H1 (cell line): ENCODE data around the gene CRY1. TPM values are rescaled to one million over a fixed set of nuclear protein-coding genes. Genes with fewer than 3 reads are reported as not detected.

ENCODE experiments used
- CTCF ChIA-PET: fragments of 300-600 bp; sonication (Branson Sonifier 250); formaldehyde crosslinking; loops from one replicate; lab custom pipeline; 2021; ENCODE audit not compliant: partially characterized antibody; lab: Charles Lee
- POLR2A ChIA-PET: fragments of 300-600 bp; sonication (Branson Sonifier 250); formaldehyde crosslinking; loops from one replicate; lab custom pipeline; 2021; ENCODE audit warnings: inconsistent platforms; ENCODE audit not compliant: partially characterized antibody; lab: Charles Lee
- DNase-seq, 2 experiments: peaks; one replicate each; pipeline versions ENCODE4 v3.0.0 to v3.0.0-alpha.2; 2010 to 2022; ENCODE audit warnings: low spot score in 2 of 2, low read depth in 1 of 2, mixed read lengths in 1 of 2
- FAIRE-seq: peaks from 2 replicates; lab custom pipeline; 2011; peaks lifted over from hg19 to GRCh38; lab: Jason Lieb, UNC
- H2AFZ ChIP-seq: 2 replicates; pipeline ENCODE4 v1.8.1; 2012; ENCODE audit warnings: low read length, inconsistent platforms
- H2AK5ac ChIP-seq: 2 replicates; pipeline ENCODE4 v1.6.1; 2013; ENCODE audit warnings: low read depth, low read length
- H2BK120ac ChIP-seq: replicated peaks from 2 replicates; pipeline ENCODE3; 2013; ENCODE audit warnings: low read depth, low read length, inconsistent platforms
- H2BK12ac ChIP-seq: 2 replicates; pipeline ENCODE4 v1.6.1; 2013; ENCODE audit warnings: low read depth, low read length
- H2BK15ac ChIP-seq: 2 replicates; pipeline ENCODE4 v1.6.1; 2013; ENCODE audit warnings: low read length
- H2BK20ac ChIP-seq: 2 replicates; pipeline ENCODE4 v1.6.1; 2013; ENCODE audit warnings: low read length
- H2BK5ac ChIP-seq: 2 replicates; pipeline ENCODE4 v1.6.1; 2013; ENCODE audit warnings: low read depth, low read length
- H3K14ac ChIP-seq: 2 replicates; pipeline ENCODE4 v1.6.1; 2013; ENCODE audit warnings: inconsistent platforms; ENCODE audit not compliant: insufficient read length
- H3K18ac ChIP-seq: 2 replicates; pipeline ENCODE4 v1.6.1; 2013; ENCODE audit warnings: low read length; ENCODE audit errors: extremely low read depth
- H3K23ac ChIP-seq: 2 replicates; pipeline ENCODE4 v1.6.1; 2013; ENCODE audit warnings: inconsistent platforms; ENCODE audit not compliant: insufficient read length
- H3K23me2 ChIP-seq: 2 replicates; pipeline ENCODE4 v1.6.1; 2013; ENCODE audit warnings: low read depth, low read length
- H3K27ac ChIP-seq: 2 replicates; pipeline ENCODE4 v1.6.1; 2011; ENCODE audit warnings: low read depth, low read length, inconsistent platforms
- H3K27me3 ChIP-seq, 4 experiments: replicated peaks in 1 of 4; 1 replicate in 1 of 4; 2 replicates in 3 of 4; pipeline versions ENCODE4 v1.6.1 to v1.8.1; 2011 to 2013; ENCODE audit warnings: low read length in 3 of 4, mild to moderate bottlenecking in 3 of 4, inconsistent platforms in 2 of 4, mixed read lengths in 2 of 4, moderate library complexity in 1 of 4; ENCODE audit not compliant: control insufficient read depth in 3 of 4, insufficient read depth in 3 of 4; ENCODE audit errors: extremely low read depth in 1 of 4
- H3K36me3 ChIP-seq, 4 experiments: 2 replicates each; pipeline versions ENCODE4 v1.6.1 to v1.8.1; 2011 to 2013; ENCODE audit warnings: mild to moderate bottlenecking in 4 of 4, low read length in 3 of 4, moderate library complexity in 2 of 4, control low read depth in 1 of 4, inconsistent platforms in 1 of 4; ENCODE audit not compliant: insufficient read depth in 4 of 4, control insufficient read depth in 2 of 4
- H3K4ac ChIP-seq: replicated peaks from 2 replicates; pipeline ENCODE3; 2013; ENCODE audit warnings: low read length, low read depth, mixed read lengths, inconsistent platforms; ENCODE audit not compliant: insufficient read length
- H3K4me1 ChIP-seq, 4 experiments: replicated peaks in 1 of 4; 1 replicate in 1 of 4; 2 replicates in 3 of 4; pipeline versions ENCODE4 v1.6.1 to v1.8.1; 2011 to 2013; ENCODE audit warnings: low read length in 3 of 4, inconsistent platforms in 2 of 4, mixed read lengths in 1 of 4; ENCODE audit not compliant: insufficient read depth in 4 of 4, control insufficient read depth in 3 of 4
- H3K4me2 ChIP-seq, 2 experiments: 2 replicates each; pipeline versions ENCODE4 v1.6.1 to v1.8.1; 2011 to 2013; ENCODE audit warnings: low read depth in 2 of 2, low read length in 2 of 2, control low read depth in 1 of 2, inconsistent platforms in 1 of 2, mild to moderate bottlenecking in 1 of 2; ENCODE audit not compliant: insufficient read depth in 1 of 2
- H3K4me3 ChIP-seq, 4 experiments: fragments of 200-600, 300-600 bp in 1 of 4; sonication (generic), shearing (Covaris generic), sonication (Bioruptor Twin) in 1 of 4; 2 replicates each; pipeline versions ENCODE4 v1.5.1 to v1.8.1; 2011 to 2016; ENCODE audit warnings: low read length in 4 of 4, low read depth in 3 of 4, control low read depth in 2 of 4, inconsistent platforms in 2 of 4, mild to moderate bottlenecking in 2 of 4, mixed read lengths in 1 of 4, moderate library complexity in 1 of 4; ENCODE audit not compliant: insufficient read depth in 2 of 4; ENCODE audit errors: extremely low read depth in 1 of 4
- H3K56ac ChIP-seq: replicated peaks from 2 replicates; pipeline ENCODE3; 2013; ENCODE audit warnings: low read depth, mild to moderate bottlenecking, mixed read lengths, low read length, inconsistent platforms; ENCODE audit not compliant: insufficient read length
- H3K79me1 ChIP-seq: 2 replicates; pipeline ENCODE4 v1.6.1; 2013; ENCODE audit warnings: low read depth, low read length, control low read depth
- H3K79me2 ChIP-seq, 2 experiments: 2 replicates each; pipeline versions ENCODE4 v1.6.1 to v1.8.1; 2012 to 2013; ENCODE audit warnings: low read length in 2 of 2, mild to moderate bottlenecking in 2 of 2, inconsistent platforms in 1 of 2; ENCODE audit not compliant: insufficient read depth in 2 of 2, control insufficient read depth in 1 of 2
- H3K9ac ChIP-seq, 4 experiments: replicated peaks in 1 of 4; 1 replicate in 1 of 4; 2 replicates in 3 of 4; pipeline versions ENCODE4 v1.6.1 to v1.8.1; 2011 to 2013; ENCODE audit warnings: low read depth in 3 of 4, low read length in 3 of 4, control low read depth in 2 of 4, mild to moderate bottlenecking in 2 of 4, moderate library complexity in 2 of 4, inconsistent platforms in 1 of 4; ENCODE audit errors: extremely low read depth in 1 of 4
- H3K9me3 ChIP-seq, 2 experiments: 2 replicates each; pipeline versions ENCODE4 v1.6.1 to v1.8.1; 2012 to 2013; ENCODE audit warnings: mild to moderate bottlenecking in 2 of 2, moderate library complexity in 2 of 2, control low read depth in 1 of 2, inconsistent platforms in 1 of 2, low read depth in 1 of 2, low read length in 1 of 2, mixed read lengths in 1 of 2; ENCODE audit not compliant: insufficient read depth in 2 of 2
- H4K20me1 ChIP-seq, 2 experiments: replicated peaks in 1 of 2; 2 replicates each; pipeline versions ENCODE3 to v1.8.1; 2011 to 2013; ENCODE audit warnings: inconsistent platforms in 2 of 2, low read length in 2 of 2, mild to moderate bottlenecking in 1 of 2; ENCODE audit not compliant: insufficient read depth in 2 of 2, control insufficient read depth in 1 of 2
- H4K5ac ChIP-seq: 2 replicates; pipeline ENCODE4 v1.6.1; 2013; ENCODE audit warnings: low read length, low read depth, mixed read lengths, inconsistent platforms; ENCODE audit not compliant: insufficient read length
- H4K8ac ChIP-seq: 2 replicates; pipeline ENCODE4 v1.8.0; 2013; ENCODE audit warnings: mild to moderate bottlenecking, moderate library complexity, low read length, inconsistent platforms; ENCODE audit not compliant: insufficient read depth; ENCODE audit errors: extremely low read depth
- H4K91ac ChIP-seq: replicated peaks from 2 replicates; pipeline ENCODE3; 2013; ENCODE audit warnings: low read length, mixed read lengths, inconsistent platforms; ENCODE audit not compliant: insufficient read length
- CBX8 ChIP-seq: fragments of 300-800, 300-1000 bp; sonication (generic); IDR thresholded peaks from 2 replicates; pipeline ENCODE4 v1.7.1; 2016; ENCODE audit warnings: low read depth, low read length, borderline replicate concordance
- HDAC2 ChIP-seq, 2 experiments: fragments of 300-600 bp in 1 of 2; sonication (generic) in 1 of 2; IDR thresholded peaks; 2 replicates each; pipeline ENCODE4 v1.6.1; 2011 to 2012; ENCODE audit warnings: low read depth in 2 of 2, low read length in 2 of 2, mild to moderate bottlenecking in 2 of 2, moderate library complexity in 2 of 2, borderline replicate concordance in 1 of 2, inconsistent platforms in 1 of 2
- JUND ChIP-seq: IDR thresholded peaks from 2 replicates; pipeline ENCODE4 v1.6.1; 2011; ENCODE audit warnings: mild to moderate bottlenecking, improper control_type of control experiment, low read length
- KDM1A ChIP-seq: fragments of 200-600, 300-600 bp; sonication (generic); IDR thresholded peaks from 2 replicates; pipeline ENCODE4 v1.7.1; 2016; ENCODE audit warnings: mild to moderate bottlenecking, low read length, borderline replicate concordance
- MAFK ChIP-seq: IDR thresholded peaks from 2 replicates; pipeline ENCODE4 v1.6.1; 2012; ENCODE audit warnings: low read depth, mild to moderate bottlenecking, improper control_type of control experiment, low read length
- WGBS, 2 experiments: shearing (Covaris generic) in 1 of 2; methylation state at CpG; one replicate each; pipeline versions ENCODE4 v1.1.6 to v1.1.7; 2013 to 2015; ENCODE audit warnings: low lambda C conversion rate in 2 of 2, mixed read lengths in 2 of 2, inconsistent platforms in 1 of 2, low coverage in 1 of 2, missing lambda C conversion rate in 1 of 2; ENCODE audit not compliant: insufficient replicate concordance in 2 of 2, insufficient coverage in 1 of 2, insufficient read length in 1 of 2; ENCODE audit errors: extremely low coverage in 1 of 2, missing lambda C conversion rate in 1 of 2; 5-methylcytosine and 5-hydroxymethylcytosine counted together
- polyA plus RNA-seq, 7 experiments: library from polyadenylated mRNA; depleted of rRNA in 3 of 7; stranded (reverse) in 5 of 7; unstranded in 2 of 7; fragments of >200 nt in 5 of 7; fragments of 200-250 nt in 2 of 7; gene quantifications; 1 replicate in 5 of 7; 2 replicates in 1 of 7; 4 replicates in 1 of 7; pipeline versions ENCODE4 v1.2.1 to v1.2.3, GENCODE V29; 2011 to 2013; ENCODE audit warnings: missing spikeins in 2 of 7, mixed read lengths in 2 of 7
- total RNA-seq: library from RNA; stranded (reverse); fragmentation: NEBNext Ultra II Directional; extraction: Animal tissue kit (Norgen Biotek cat#: 25700); gene quantifications from 2 replicates; pipeline ENCODE4 v1.2.1, GENCODE V29; 2021

CRY1 gene
- total and polyA plus RNA-seq, 2 of the 8 experiments (the other 6 are each of a cell fraction or from before 2014, with no cell fraction given), result 13.6 to 25.1 TPM

GRCh38 chr12:107027636-107028053, 65.7 kb downstream of the CRY1 start:
- DNase-seq, result no peak
- Histone ChIP-seq H2AFZ (no peak overlapping the region), H3K23me2 (no peaks in the 10 kb centered on the region; the same call in 1 of the 2 replicates), H2BK15ac (no peak overlapping the region), H3K4ac (no peak overlapping the region), H3K4me3 (no peak overlapping the region), H3K9me3 (no peaks in the 10 kb centered on the region), H4K91ac (no peak overlapping the region), H3K4me2 (no peak overlapping the region), H3K79me1 (0 out of 2 replicates have a peak, but pooled peaks cover 3% of the 10 kb centered on the region), H3K18ac (no peak overlapping the region), H4K20me1 (no peaks in the 10 kb centered on the region), H3K14ac (no peak overlapping the region), H3K79me2 (no peaks in the 10 kb centered on the region; a peak in 2 of 4 replicates), H3K27me3 (peaks cover 0 to 2% (median 0%) of the 10 kb centered on the region in 4 experiments; a peak in 1 of 7 replicates), H2AK5ac (no peak overlapping the region), H3K23ac (no peak overlapping the region), H3K56ac (no peak overlapping the region), H2BK120ac (no peak overlapping the region), H4K8ac (no peak overlapping the region), H4K5ac (no peak overlapping the region), H2BK20ac (no peak overlapping the region), H2BK5ac (no peak overlapping the region), H3K27ac (no peak overlapping the region), H2BK12ac (no peak overlapping the region), H3K9ac (no peak overlapping the region), H3K4me1 (no peaks in the 10 kb centered on the region), H3K36me3 (no peaks in the 10 kb centered on the region)
- WGBS, 2 experiments, result 93% methylated on average over 2 of the region's 2 CpGs; no CpG with 5 or more reads in 1 of the 2 experiments
- POLR2A ChIA-PET, result no interaction called here
- no peak for FAIRE-seq
- CTCF ChIA-PET, result interaction anchor here (1.6 kb wide), 1 partner anchor 14 kb away, joined by 4 read pairs; no protein-coding TSS in a partner anchor
- TF ChIP-seq KDM1A, result no peak
- TF ChIP-seq CBX8, result no peak
- no peak for TF ChIP-seq HDAC2 (IDR thresholded peaks at IDR 0.05; ENCODE audit: borderline replicate concordance in 1 of 2, low read depth in 2 of 2, low read length in 2 of 2)
- TF ChIP-seq JUND, result no peak
- no peak for TF ChIP-seq MAFK
